PFSK-1 (cell line): Measurements from ENCODE around the gene CSF1R.

Experiments
- POLR2AphosphoS5 ChIP-seq: IDR thresholded peaks from 2 replicates; pipeline ENCODE4 v1.6.1; 2012; ENCODE audit warnings: low read depth, mild to moderate bottlenecking, control low read depth, low read length, moderate library complexity
- REST ChIP-seq, 2 experiments: IDR thresholded peaks; 2 replicates each; pipeline versions ENCODE4 v1.6.1 to v1.8.0; 2011 to 2012; ENCODE audit warnings: low read depth in 2 of 2, low read length in 2 of 2, control low read depth in 1 of 2, inconsistent platforms in 1 of 2, mild to moderate bottlenecking in 1 of 2, moderate library complexity in 1 of 2; ENCODE audit not compliant: insufficient read depth in 1 of 2
- SIN3A ChIP-seq: IDR thresholded peaks from 2 replicates; pipeline ENCODE4 v1.6.1; 2012; ENCODE audit warnings: mild to moderate bottlenecking, low read length, moderate library complexity, borderline replicate concordance; ENCODE audit not compliant: insufficient read depth
- TAF1 ChIP-seq: IDR thresholded peaks from 2 replicates; pipeline ENCODE4 v1.6.1; 2012; ENCODE audit warnings: low read length, control low read depth, borderline replicate concordance; ENCODE audit not compliant: insufficient read depth

GRCh38 chr5:150125334-150125733 is 39.0 kb upstream of the CSF1R start:
- TF ChIP-seq REST (IDR thresholded peaks at IDR 0.05; ENCODE audit: insufficient read depth in 1 of 2, low read depth in 2 of 2, low read length in 2 of 2) (no peak), SIN3A (no peak), POLR2AphosphoS5 (no peak), TAF1 (no peak)
